Skeletal muscle tissue (tissue), 4 donors: ENCODE data around the gene SLC40A1. TPM values are rescaled to one million over a fixed set of nuclear protein-coding genes. Genes with fewer than 3 reads are reported as not detected.

Source experiments
- H3K27ac ChIP-seq: one replicate; pipeline ENCODE4 v1.7.0; 2013; ENCODE audit warnings: mild to moderate bottlenecking, low read depth, low read length, inconsistent platforms
- H3K27me3 ChIP-seq, 3 donors: one replicate each; pipeline ENCODE4 v1.7.0; 2013; ENCODE audit warnings: low read length in 3 of 3; ENCODE audit not compliant: control insufficient read depth in 3 of 3, insufficient read depth in 3 of 3
- H3K36me3 ChIP-seq, 3 donors: one replicate each; pipeline ENCODE4 v1.7.0; 2013; ENCODE audit warnings: low read length in 3 of 3; ENCODE audit not compliant: control insufficient read depth in 3 of 3, insufficient read depth in 3 of 3
- H3K4me1 ChIP-seq, 3 donors: one replicate each; pipeline ENCODE4 v1.7.0; 2013; ENCODE audit warnings: low read length in 3 of 3, mild to moderate bottlenecking in 3 of 3; ENCODE audit not compliant: control insufficient read depth in 3 of 3, insufficient read depth in 3 of 3
- H3K4me3 ChIP-seq, 3 donors: one replicate each; pipeline ENCODE4 v1.7.0; 2013; ENCODE audit warnings: low read length in 3 of 3
- H3K9ac ChIP-seq, 3 donors: one replicate each; pipeline ENCODE4 v1.7.0; 2013; ENCODE audit warnings: low read length in 3 of 3, mild to moderate bottlenecking in 3 of 3, moderate library complexity in 2 of 3, low read depth in 1 of 3
- H3K9me3 ChIP-seq, 3 donors: one replicate each; pipeline ENCODE4 v1.7.0; 2013; ENCODE audit warnings: low read length in 3 of 3; ENCODE audit not compliant: control insufficient read depth in 3 of 3
- total RNA-seq: library from RNA; depleted of rRNA; stranded (reverse); fragments of >200 nt; gene quantifications from one replicate; pipeline ENCODE4 v1.2.3, GENCODE V29; 2014
- donor health status: Osteomylitis.

The SLC40A1 gene
- total RNA-seq, 1 donor from 2014 or later = 97.6 TPM

- Histone ChIP-seq H3K9ac (no peak overlapping the region), H3K27me3 (no peaks in the 10 kb centered on the region), H3K36me3 (peaks cover 0 to 4% (median 0%) of the 10 kb centered on the region in 3 donors), H3K27ac (no peak overlapping the region), H3K9me3 (no peaks in the 10 kb centered on the region), H3K4me1 (peaks cover 11 to 12% (median 11%) of the 10 kb centered on the region in 3 donors), H3K4me3 (no peak overlapping the region)
Measured at GRCh38 chr2:189555232-189555631, 25.4 kb downstream of the SLC40A1 start.

DNA sequence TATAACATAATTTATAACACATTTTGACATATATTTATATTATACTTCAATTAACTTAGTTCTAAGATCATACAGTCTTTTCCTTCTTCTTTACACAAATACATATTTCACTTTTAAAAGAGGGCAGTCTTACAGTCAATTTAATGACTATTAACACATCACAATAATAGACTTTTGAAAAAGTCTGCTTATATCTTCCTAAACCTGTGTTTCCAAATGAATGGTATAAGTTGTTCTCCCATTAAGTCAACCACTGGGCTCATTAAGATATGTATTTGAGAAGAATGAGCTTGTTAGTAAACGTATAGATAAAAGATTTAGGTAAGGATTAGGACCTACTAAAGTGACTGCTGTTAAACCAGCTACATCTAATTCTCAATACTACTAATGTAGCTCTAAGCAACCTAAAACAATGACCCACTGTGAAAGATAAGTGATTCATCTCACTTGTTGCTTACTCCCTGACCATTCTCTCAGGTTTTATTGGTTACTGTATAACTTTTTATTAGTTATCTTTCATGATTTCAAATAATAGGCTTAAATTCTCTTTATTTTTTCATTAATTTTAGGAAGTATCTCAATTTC, 27.0 kb downstream of the SLC40A1 start:
- no peak overlapping the region for H3K27ac ChIP-seq

GRCh38 chr2:189552991-189553404, 27.6 kb downstream of the SLC40A1 start:
- Histone ChIP-seq H3K36me3 (peaks cover 0 to 2% (median 0%) of the 10 kb centered on the region in 3 donors), H3K9me3 (no peaks in the 10 kb centered on the region), H3K4me3 (no peak overlapping the region), H3K9ac (no peak overlapping the region), H3K4me1 (peaks cover 8 to 14% (median 9%) of the 10 kb centered on the region in 3 donors), H3K27ac (no peak overlapping the region), H3K27me3 (no peaks in the 10 kb centered on the region)

More for the DNA sequence above, 27.0 kb downstream of the SLC40A1 start:
- no peak overlapping the region for H3K9ac ChIP-seq
- no peaks in the 10 kb centered on the region for H3K27me3 ChIP-seq
- H3K36me3 ChIP-seq = peaks cover 0 to 2% (median 0%) of the 10 kb centered on the region in 3 donors
- peaks cover 8 to 10% (median 9%) of the 10 kb centered on the region in 3 donors for H3K4me1 ChIP-seq
- H3K9me3 ChIP-seq = no peaks in the 10 kb centered on the region
- H3K4me3 ChIP-seq = no peak overlapping the region

- no peaks in the 10 kb centered on the region for H3K27me3 ChIP-seq
Measured at GRCh38 chr2:189552334-189552990, 28.1 kb downstream of the SLC40A1 start.

DNA sequence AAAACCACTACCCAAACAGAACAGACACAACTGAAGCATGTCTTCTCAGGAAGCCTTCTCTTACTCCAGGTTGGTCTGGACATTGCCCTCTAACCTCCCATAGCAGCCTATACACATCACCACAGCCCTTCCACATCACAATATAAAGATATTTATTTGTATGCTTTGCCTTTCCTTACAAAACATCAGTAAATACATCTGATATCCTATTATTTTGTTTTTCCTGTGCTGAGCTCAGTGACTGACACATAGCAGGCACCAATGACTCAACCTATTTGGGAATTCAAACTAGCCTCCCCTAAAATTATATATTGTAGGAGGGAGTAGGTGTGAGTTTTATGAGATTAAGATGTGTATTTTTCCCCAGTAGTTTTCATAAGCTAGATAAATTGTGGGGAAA, 28.8 kb downstream of the SLC40A1 start:
- Histone ChIP-seq H3K9me3 (no peaks in the 10 kb centered on the region), H3K9ac (no peak overlapping the region), H3K27ac (peak overlapping the region; percentile 25), H3K36me3 (peaks cover 0 to 2% (median 0%) of the 10 kb centered on the region in 3 donors), H3K4me1 (peaks cover 8 to 15% (median 9%) of the 10 kb centered on the region in 3 donors), H3K4me3 (no peak overlapping the region), H3K27me3 (no peaks in the 10 kb centered on the region)

More at GRCh38 chr2:189552334-189552990, 28.1 kb downstream of the SLC40A1 start:
- H3K9ac ChIP-seq = no peak overlapping the region
- H3K27ac ChIP-seq = peak overlapping the region; percentile 25
- H3K4me3 ChIP-seq = no peak overlapping the region
- H3K9me3 ChIP-seq = no peaks in the 10 kb centered on the region
- H3K36me3 ChIP-seq = peaks cover 0 to 2% (median 0%) of the 10 kb centered on the region in 3 donors
- peaks cover 8 to 15% (median 9%) of the 10 kb centered on the region in 3 donors for H3K4me1 ChIP-seq

DNA sequence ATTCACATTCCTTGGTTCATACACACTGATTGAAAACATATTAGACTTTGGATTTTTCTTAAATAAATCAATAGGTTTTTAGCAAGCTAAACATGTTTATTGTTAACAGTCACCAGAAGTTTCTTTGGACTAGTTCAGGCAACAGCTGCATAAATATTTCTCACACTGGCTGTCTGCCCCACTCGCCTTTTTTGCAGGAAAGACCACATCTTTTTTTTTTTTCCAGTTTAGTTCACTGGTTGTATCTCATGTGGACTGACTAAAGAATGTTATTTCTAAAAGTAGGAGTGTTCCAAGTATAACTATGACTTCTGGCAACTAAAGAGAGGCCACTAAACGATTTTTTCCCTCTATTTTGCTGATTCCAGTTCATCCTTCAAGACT, 31.1 kb downstream of the SLC40A1 start:
- Histone ChIP-seq H3K4me1 (peaks cover 9 to 29% (median 15%) of the 10 kb centered on the region in 3 donors), H3K27me3 (no peaks in the 10 kb centered on the region), H3K27ac (peak overlapping the region; percentile 77), H3K36me3 (no peaks in the 10 kb centered on the region), H3K9me3 (no peaks in the 10 kb centered on the region), H3K9ac (no peak overlapping the region), H3K4me3 (no peak overlapping the region)

DNA sequence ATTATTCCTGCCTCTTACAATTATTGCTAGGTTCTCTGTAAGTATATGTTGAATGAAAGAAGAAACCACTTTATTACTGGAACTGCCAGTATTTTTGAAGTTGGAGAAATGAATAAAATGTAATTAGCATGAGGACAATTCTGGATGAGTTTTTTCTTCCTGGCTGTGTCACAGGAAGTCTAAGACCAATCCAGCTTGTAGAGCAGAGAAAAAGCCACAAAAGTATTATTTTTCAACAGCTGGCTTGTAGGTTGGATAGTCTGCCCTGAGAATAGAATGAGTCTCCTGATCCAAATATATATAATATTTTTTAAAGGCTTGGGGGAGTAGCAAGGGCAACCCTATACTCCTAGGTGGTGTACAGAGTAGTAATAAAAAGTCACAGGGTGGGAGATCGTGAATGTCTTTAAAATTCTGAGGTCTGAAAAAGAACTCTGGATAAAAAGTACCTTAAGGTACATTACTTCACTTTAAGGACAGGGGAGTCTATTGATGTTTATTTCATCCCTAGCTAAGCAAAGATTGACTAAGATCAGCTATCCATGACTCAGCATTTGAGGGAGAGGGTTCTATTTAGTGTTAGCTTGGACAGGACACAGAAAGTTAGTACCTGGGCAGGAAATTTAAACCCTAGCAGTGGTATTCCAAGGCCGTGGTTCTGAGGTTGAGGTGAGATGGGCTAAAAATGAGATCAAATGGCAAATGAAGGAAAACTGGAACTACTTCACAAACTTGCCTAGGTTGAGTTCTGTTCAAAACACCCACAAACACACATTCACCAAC, 31.7 kb downstream of the SLC40A1 start:
- Histone ChIP-seq H3K4me3 (no peak overlapping the region), H3K9me3 (no peaks in the 10 kb centered on the region), H3K27me3 (no peaks in the 10 kb centered on the region), H3K4me1 (peaks cover 12 to 33% (median 18%) of the 10 kb centered on the region in 3 donors), H3K27ac (peak overlapping the region; percentile 77), H3K9ac (no peak overlapping the region), H3K36me3 (no peaks in the 10 kb centered on the region)

GRCh38 chr2:189545418-189545817, 35.2 kb downstream of the SLC40A1 start:
- Histone ChIP-seq H3K27ac (peak overlapping the region; percentile 80), H3K9me3 (no peaks in the 10 kb centered on the region), H3K27me3 (no peaks in the 10 kb centered on the region), H3K4me1 (peaks cover 16 to 40% (median 31%) of the 10 kb centered on the region in 3 donors), H3K9ac (no peak overlapping the region), H3K36me3 (no peaks in the 10 kb centered on the region), H3K4me3 (peak overlapping the region in 2 of 3 donors; percentile 1 to 23)

DNA sequence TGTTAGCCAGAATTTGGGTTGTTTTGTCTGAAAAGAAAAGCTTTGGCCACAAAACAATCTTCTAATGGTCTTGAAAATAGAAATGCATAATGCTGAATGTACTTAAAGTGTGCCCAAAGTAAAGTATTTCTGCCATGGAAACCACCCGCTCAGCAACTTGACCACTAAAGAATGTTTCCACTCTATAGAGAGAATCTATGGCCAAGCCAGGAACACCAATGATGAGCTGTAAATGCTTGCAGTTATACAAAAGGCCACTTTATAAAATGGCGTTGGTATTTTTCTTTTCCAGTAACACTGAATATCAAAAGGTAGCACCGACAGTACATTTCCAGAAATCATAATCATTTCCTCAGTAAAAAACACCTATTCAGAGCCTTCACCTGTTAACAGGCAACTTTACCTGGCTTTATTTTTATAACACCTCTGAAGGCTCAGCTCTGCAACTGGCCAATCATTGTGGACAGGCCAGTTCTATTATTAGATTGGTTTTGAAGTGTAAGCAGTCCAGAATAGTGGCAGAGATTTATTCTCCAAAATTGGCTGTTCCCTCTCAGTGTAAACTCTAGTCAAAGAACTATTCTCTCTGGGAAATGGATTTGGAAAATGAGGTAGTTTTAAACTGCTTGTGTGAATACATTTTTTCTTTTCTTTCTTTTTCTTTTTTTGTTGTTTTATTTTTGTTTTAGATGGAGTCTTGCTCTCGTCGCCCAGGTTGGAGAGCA, 36.1 kb downstream of the SLC40A1 start:
- Histone ChIP-seq H3K9me3 (no peaks in the 10 kb centered on the region), H3K27ac (peak overlapping the region; percentile 80), H3K4me3 (no peak overlapping the region), H3K9ac (no peak overlapping the region), H3K4me1 (peaks cover 16 to 39% (median 31%) of the 10 kb centered on the region in 3 donors), H3K27me3 (no peaks in the 10 kb centered on the region), H3K36me3 (no peaks in the 10 kb centered on the region)
